ENCODE results near the gene RNF148. TPM values are rescaled to one million over a fixed set of nuclear protein-coding genes. Genes with fewer than 3 reads are reported as not detected.

The RNF148 gene, protein sequence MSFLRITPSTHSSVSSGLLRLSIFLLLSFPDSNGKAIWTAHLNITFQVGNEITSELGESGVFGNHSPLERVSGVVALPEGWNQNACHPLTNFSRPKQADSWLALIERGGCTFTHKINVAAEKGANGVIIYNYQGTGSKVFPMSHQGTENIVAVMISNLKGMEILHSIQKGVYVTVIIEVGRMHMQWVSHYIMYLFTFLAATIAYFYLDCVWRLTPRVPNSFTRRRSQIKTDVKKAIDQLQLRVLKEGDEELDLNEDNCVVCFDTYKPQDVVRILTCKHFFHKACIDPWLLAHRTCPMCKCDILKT
- total RNA-seq (2014; rRNA removed; shearing (Covaris generic)): not detected in 2 replicates

DNA sequence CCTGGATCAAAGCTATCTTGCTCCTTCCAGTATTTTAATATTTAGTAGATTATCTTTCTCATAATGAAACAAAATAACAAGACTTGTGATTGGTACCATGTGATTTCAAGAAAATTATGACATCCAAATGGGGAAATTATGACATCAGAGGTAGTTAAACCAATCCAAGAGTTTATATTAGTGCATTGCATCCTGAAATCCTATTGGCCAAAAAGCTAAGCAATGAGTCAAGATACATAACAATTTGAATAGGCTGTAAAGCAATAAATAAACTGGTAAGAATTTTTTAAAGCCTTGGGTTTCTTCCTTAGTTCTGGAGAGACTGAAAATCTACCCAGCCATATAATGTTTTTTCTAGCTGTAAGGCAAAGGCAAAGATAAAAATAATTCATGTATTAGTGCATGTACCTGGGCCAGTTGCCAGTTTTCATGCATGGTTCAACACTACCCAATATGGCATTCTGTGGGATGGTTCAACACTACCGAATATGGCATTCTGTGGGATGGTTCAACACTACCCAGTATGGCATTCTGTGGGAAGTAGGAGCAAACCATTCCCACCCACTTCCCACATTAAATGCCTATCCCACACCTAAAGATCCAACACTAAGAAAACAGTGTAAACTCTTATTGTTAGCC is at the start of gene RNF148:
TSS of gene RNF148 (minus strand) at position 51 of the 639 bp plus-strand sequence. CDS start 172 bp downstream, outside the sequence.
- Histone ChIP-seq H3K36me3 (no peaks in the 10 kb centered on the region), H3K9me3 (replicated peaks) (no peaks in the 10 kb centered on the region), H3K4me1 (no peaks in the 10 kb centered on the region), H3K27me3 (no peaks in the 10 kb centered on the region), H3K27ac (no peak within 1 kb of the TSS), H3K4me3 (no peak within 1 kb of the TSS)
- no peak for DNase-seq

DNA sequence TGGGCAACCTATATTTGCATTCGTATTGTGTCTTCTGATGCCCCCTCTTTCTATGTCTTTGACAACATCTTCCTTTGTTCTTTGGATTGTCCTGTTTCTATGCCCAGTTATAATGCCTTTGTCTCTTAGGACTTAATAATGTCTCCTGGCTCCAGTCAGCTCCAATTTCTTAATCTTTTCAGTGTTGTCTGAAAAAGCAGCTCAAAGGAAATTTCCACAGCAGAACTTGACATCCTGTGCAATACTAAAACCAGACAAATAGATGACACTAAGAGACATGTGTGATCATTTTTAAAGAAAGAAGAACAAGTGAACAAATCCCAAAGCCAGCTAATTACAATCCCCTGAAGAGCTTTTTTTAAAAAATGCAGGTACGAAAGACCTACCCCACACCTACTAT is 47.7 kb upstream of the RNF148 start:
- no peak for DNase-seq
- H3K27ac ChIP-seq: no peak overlapping the region

GRCh38 chr7:122748195-122748594 is 45.5 kb upstream of the RNF148 start:
- Histone ChIP-seq H3K4me1 (no peaks in the 10 kb centered on the region), H3K4me3 (no peak overlapping the region)
- no peak for DNase-seq

More for the DNA sequence above, 47.7 kb upstream of the RNF148 start:
- Histone ChIP-seq H3K27me3 (no peaks in the 10 kb centered on the region; the same call in 1 of the 2 replicates), H3K4me1 (no peaks in the 10 kb centered on the region), H3K36me3 (no peaks in the 10 kb centered on the region), H3K4me3 (no peak overlapping the region), H3K9me3 (replicated peaks) (no peaks in the 10 kb centered on the region)

DNA sequence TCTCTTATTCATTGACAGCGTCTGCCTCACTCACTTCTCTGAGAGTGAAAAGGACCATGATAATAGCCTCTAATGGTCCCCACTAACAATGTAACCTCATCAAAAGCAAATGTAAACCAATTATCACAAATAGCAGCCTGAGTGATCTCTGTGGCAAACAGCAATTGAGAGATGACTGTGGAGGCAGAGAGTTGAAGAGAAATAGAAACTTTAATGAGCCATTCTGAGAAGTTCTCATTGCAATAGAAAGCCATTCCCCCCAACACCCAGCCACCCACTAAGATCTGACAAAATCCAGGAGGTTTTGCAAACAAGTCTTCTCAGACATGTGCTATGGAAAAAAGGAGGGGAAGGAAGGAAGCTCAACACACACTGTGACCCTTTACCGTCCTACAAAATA is 44.2 kb upstream of the RNF148 start:
- Histone ChIP-seq H3K36me3 (no peaks in the 10 kb centered on the region), H3K27me3 (no peaks in the 10 kb centered on the region), H3K4me3 (no peak overlapping the region), H3K27ac (no peak overlapping the region), H3K9me3 (replicated peaks) (no peaks in the 10 kb centered on the region), H3K4me1 (no peaks in the 10 kb centered on the region)
- DNase-seq: no peak

More at GRCh38 chr7:122748195-122748594, 45.5 kb upstream of the RNF148 start:
- H3K27me3 ChIP-seq: no peaks in the 10 kb centered on the region; the same call in 1 of the 2 replicates
- H3K9me3 ChIP-seq (replicated peaks): no peaks in the 10 kb centered on the region
- no peaks in the 10 kb centered on the region for H3K36me3 ChIP-seq
- no peak overlapping the region for H3K27ac ChIP-seq

GRCh38 chr7:122743211-122743610 is 40.5 kb upstream of the RNF148 start:
- Histone ChIP-seq H3K9me3 (replicated peaks) (no peaks in the 10 kb centered on the region), H3K27me3 (no peaks in the 10 kb centered on the region), H3K4me1 (no peaks in the 10 kb centered on the region), H3K4me3 (no peak overlapping the region), H3K27ac (no peak overlapping the region), H3K36me3 (no peaks in the 10 kb centered on the region)
- no peak for DNase-seq

DNA sequence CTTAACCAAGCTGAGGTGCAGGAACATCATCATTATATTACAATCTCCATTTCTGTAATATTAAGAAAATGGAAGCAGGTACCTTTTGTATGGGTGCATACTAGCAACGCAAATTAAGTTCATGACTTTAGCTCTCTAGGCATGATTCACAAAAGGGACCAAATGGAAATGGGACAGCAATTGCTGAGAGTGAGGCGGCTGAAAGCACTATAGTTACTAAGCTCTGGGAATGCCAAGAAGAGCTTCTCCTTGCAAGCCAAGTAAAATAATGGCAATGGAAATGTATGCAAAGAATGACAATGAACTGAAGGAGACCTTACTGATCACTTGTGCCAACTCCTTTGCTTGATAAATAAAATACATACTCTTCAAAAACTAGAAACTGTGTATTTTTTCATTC is 36.2 kb upstream of the RNF148 start:
- no peak overlapping the region for H3K4me3 ChIP-seq
- no peaks in the 10 kb centered on the region for H3K27me3 ChIP-seq
- H3K27ac ChIP-seq: no peak overlapping the region
- H3K4me1 ChIP-seq: no peaks in the 10 kb centered on the region
- DNase-seq: no peak
- no peaks in the 10 kb centered on the region for H3K9me3 ChIP-seq (replicated peaks)
- H3K36me3 ChIP-seq: no peaks in the 10 kb centered on the region

- no peaks in the 10 kb centered on the region for H3K4me1 ChIP-seq
- H3K27ac ChIP-seq: no peak overlapping the region
- H3K9me3 ChIP-seq (replicated peaks): no peaks in the 10 kb centered on the region
- H3K36me3 ChIP-seq: no peaks in the 10 kb centered on the region
- no peaks in the 10 kb centered on the region for H3K27me3 ChIP-seq
- no peak for DNase-seq
- H3K4me3 ChIP-seq: no peak overlapping the region
These were observed 33.5 kb upstream of the RNF148 start for GRCh38 chr7:122736183-122736582.

DNA sequence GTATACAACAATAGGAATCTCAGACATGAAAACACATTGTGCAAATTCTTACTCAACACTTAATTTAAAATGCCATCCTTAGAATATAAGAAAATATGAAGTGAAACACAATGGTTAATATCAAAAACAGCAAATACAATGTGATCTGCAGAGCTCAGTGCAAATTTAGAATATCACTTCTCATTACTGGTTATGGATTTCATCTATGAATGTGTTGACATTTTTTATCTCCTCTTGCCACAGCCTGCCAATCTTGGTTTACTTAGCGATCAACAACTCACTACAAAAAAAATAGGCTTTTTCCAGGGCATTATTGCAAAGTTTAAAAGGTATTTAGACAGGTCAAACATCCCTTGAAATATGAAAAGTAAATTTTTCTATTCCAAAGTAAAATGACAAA is 25.0 kb upstream of the RNF148 start:
- H3K36me3 ChIP-seq: no peaks in the 10 kb centered on the region

DNA sequence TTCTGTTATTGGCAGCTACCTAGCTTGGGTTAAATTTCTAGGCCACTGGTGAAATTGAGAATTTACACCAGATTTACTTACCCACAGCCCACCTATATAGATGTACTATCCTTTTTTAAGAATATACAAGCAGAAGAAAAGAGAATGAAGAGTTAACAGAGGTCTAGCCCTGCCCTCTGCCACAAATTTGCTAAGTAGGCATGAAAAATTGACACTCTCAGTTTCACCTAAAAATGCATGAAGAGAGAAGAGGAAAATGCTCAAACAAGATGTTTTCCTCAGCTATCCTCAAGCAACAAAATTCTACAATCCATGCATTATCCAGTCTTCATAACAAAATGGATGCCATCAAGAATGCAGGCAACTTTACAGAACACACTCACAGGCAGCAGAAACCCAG is 24.6 kb upstream of the RNF148 start:
- Histone ChIP-seq H3K9me3 (replicated peaks) (no peaks in the 10 kb centered on the region), H3K27ac (no peak overlapping the region), H3K4me1 (no peaks in the 10 kb centered on the region), H3K27me3 (no peaks in the 10 kb centered on the region), H3K36me3 (no peaks in the 10 kb centered on the region), H3K4me3 (no peak overlapping the region)
- DNase-seq: no peak

More for the DNA sequence above, 25.0 kb upstream of the RNF148 start:
- no peaks in the 10 kb centered on the region for H3K9me3 ChIP-seq (replicated peaks)
- no peaks in the 10 kb centered on the region for H3K4me1 ChIP-seq
- H3K27me3 ChIP-seq: no peaks in the 10 kb centered on the region
- no peak overlapping the region for H3K4me3 ChIP-seq
- H3K27ac ChIP-seq: no peak overlapping the region
- no peak for DNase-seq

DNA sequence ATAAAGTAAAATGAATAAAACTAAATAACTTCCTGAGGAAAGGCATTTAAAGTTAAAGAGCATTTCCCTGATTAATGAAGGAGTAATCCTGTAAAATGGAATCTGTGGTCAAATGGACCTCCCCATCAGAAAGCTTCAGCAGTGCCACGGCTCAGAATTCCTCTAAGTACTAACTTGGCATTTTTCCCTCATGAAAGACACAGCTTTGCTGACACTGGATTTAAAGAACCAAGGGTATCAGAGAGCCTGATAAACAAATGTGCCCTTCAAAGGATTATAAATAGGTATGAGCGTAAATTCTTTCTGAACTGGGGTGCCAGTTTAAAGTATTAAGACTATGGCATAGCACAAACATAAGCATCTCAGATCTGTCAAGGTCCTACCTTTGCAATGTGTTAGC is 24.2 kb upstream of the RNF148 start:
- no peaks in the 10 kb centered on the region for H3K27me3 ChIP-seq
- H3K4me3 ChIP-seq: no peak overlapping the region
- H3K27ac ChIP-seq: no peak overlapping the region
- H3K4me1 ChIP-seq: no peaks in the 10 kb centered on the region
- H3K36me3 ChIP-seq: no peaks in the 10 kb centered on the region
- no peaks in the 10 kb centered on the region for H3K9me3 ChIP-seq (replicated peaks)
- DNase-seq: no peak

DNA sequence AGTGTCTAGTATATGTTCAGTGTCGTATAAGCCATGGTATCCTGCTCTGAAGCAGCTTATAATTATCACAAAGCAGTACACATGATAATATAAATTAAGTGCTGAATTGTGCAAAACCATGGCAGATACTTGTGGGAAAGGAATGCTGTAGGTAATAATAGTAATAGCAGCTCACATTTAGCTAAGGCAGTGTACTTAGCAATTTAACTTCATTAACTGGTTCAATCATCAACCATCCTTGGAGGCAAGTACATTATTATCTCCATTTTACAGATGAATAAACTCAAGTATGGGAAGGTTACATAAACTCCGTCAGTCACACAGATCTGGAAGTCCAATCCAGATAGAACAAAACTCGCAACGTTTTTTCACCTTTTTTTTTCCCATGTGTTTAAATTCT is 21.6 kb upstream of the RNF148 start:
- Histone ChIP-seq H3K4me1 (no peaks in the 10 kb centered on the region), H3K4me3 (no peak overlapping the region), H3K9me3 (replicated peaks) (no peaks in the 10 kb centered on the region), H3K27me3 (no peaks in the 10 kb centered on the region; the same call in 1 of the 2 replicates), H3K27ac (no peak overlapping the region), H3K36me3 (no peaks in the 10 kb centered on the region)
- DNase-seq: no peak

- H3K36me3 ChIP-seq: no peaks in the 10 kb centered on the region
- no peak for DNase-seq
- H3K27ac ChIP-seq: no peak overlapping the region
- H3K27me3 ChIP-seq: no peaks in the 10 kb centered on the region; the same call in 1 of the 2 replicates
- no peaks in the 10 kb centered on the region for H3K4me1 ChIP-seq
- no peaks in the 10 kb centered on the region for H3K9me3 ChIP-seq (replicated peaks)
- H3K4me3 ChIP-seq: no peak overlapping the region
These were observed 16.4 kb upstream of the RNF148 start for GRCh38 chr7:122719010-122719578.

DNA sequence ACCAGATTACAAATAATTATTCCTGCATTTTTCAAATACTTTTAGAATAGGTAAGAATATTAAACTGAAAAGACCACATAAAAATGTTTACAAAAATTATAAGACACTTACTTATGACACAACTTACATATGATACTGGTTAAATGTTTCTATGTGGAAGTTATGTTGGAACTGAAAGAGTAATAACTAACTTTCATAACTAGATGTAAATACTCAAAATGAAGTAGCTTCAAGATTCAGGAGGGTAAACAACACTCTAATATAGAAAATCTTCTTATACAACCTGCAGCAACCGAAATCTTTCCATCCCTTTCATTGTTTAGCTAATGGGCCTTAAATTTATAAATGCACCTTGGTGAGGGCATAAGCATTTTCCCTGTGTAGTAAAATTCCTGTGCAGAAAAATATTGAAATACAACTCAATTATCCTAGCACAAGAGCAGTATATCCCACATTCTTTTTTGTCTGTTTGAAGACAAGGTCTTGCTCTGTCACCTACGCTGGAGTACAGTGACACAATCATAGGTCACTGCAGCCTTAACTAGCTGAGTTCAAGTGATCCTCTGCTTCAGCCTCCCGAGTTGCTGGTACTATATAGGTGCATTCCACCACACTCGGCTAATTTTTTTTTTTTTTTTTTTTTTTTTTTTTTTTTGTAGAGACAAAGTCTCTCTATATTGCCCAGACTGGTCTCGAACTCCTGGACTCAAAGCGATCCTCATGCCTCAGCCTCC is 14.8 kb upstream of the RNF148 start:
- no peaks in the 10 kb centered on the region for H3K9me3 ChIP-seq (replicated peaks)
- H3K27me3 ChIP-seq: no peaks in the 10 kb centered on the region; the same call in 1 of the 2 replicates
- DNase-seq: no peak
- H3K4me3 ChIP-seq: no peak overlapping the region
- no peak overlapping the region for H3K27ac ChIP-seq
- no peaks in the 10 kb centered on the region for H3K4me1 ChIP-seq
- no peaks in the 10 kb centered on the region for H3K36me3 ChIP-seq

- Histone ChIP-seq H3K27ac (no peak overlapping the region), H3K4me1 (no peaks in the 10 kb centered on the region), H3K4me3 (no peak overlapping the region), H3K27me3 (no peaks in the 10 kb centered on the region; the same call in 1 of the 2 replicates), H3K36me3 (no peaks in the 10 kb centered on the region), H3K9me3 (replicated peaks) (no peaks in the 10 kb centered on the region)
- DNase-seq: no peak
These were observed 12.5 kb upstream of the RNF148 start for GRCh38 chr7:122715183-122715582.

GRCh38 chr7:122710916-122711315 is 8.2 kb upstream of the RNF148 start:
- H3K27me3 ChIP-seq: no peaks in the 10 kb centered on the region
- no peak overlapping the region for H3K4me3 ChIP-seq
- DNase-seq: no peak
- no peaks in the 10 kb centered on the region for H3K36me3 ChIP-seq
- no peaks in the 10 kb centered on the region for H3K9me3 ChIP-seq (replicated peaks)
- H3K27ac ChIP-seq: no peak overlapping the region
- no peaks in the 10 kb centered on the region for H3K4me1 ChIP-seq
